A673 (cell line): ENCODE data around the gene SYTL4. TPM values are rescaled to one million over a fixed set of nuclear protein-coding genes. Genes with fewer than 3 reads are reported as not detected.

Experiments
- BruUV-seq: library from RNA; stranded (reverse); fragments of 400-500 nt; replicated peaks from 2 replicates; lab custom pipeline; 2021; lab: Mats Ljungman, UMichigan
- CTCF ChIA-PET: fragments of 300-600 bp; sonication (Branson Sonifier 250); formaldehyde crosslinking; loops from one replicate; lab custom pipeline; 2022; ENCODE audit warnings: antibody characterized with exemption; lab: Charles Lee
- POLR2A ChIA-PET: fragments of 300-600 bp; sonication (Branson Sonifier 250); formaldehyde crosslinking; loops from one replicate; lab custom pipeline; 2022; ENCODE audit warnings: antibody characterized with exemption; ENCODE audit not compliant: low non-redundant PET; lab: Charles Lee
- DNase-seq: peaks from one replicate; pipeline ENCODE4 v3.0.0-alpha.2; 2015; ENCODE audit warnings: low spot score
- H3K27ac ChIP-seq: fragments of 200-600 bp; sonication (generic); 2 replicates; pipeline ENCODE4 v1.5.1; 2016; ENCODE audit warnings: mixed run types, low read depth, mild to moderate bottlenecking, mixed read lengths, antibody characterized with exemption, low read length; ENCODE audit not compliant: poor library complexity, severe bottlenecking
- H3K27me3 ChIP-seq: fragments of 200-600 bp; sonication (generic); replicated peaks from 2 replicates; pipeline ENCODE4 v1.6.1; 2017; ENCODE audit warnings: mixed run types, low read depth, mild to moderate bottlenecking, mixed read lengths, antibody characterized with exemption, low read length; ENCODE audit not compliant: insufficient read depth, poor library complexity
- H3K36me3 ChIP-seq: fragments of 200-600 bp; sonication (generic); 2 replicates; pipeline ENCODE4 v1.6.1; 2016; ENCODE audit warnings: mixed run types, mild to moderate bottlenecking, mixed read lengths, antibody characterized with exemption, low read length; ENCODE audit not compliant: insufficient read depth, poor library complexity, severe bottlenecking
- H3K4me1 ChIP-seq: fragments of 200-600 bp; sonication (generic); 2 replicates; pipeline ENCODE4 v1.6.1; 2017; ENCODE audit warnings: mixed run types, mild to moderate bottlenecking, mixed read lengths, antibody characterized with exemption, low read length; ENCODE audit not compliant: insufficient read depth, poor library complexity, severe bottlenecking
- H3K4me3 ChIP-seq: fragments of 200-600 bp; sonication (generic); 2 replicates; pipeline ENCODE4 v1.5.1; 2016; ENCODE audit warnings: low read depth, mixed run types, mild to moderate bottlenecking, mixed read lengths, low read length; ENCODE audit not compliant: poor library complexity, severe bottlenecking
- H3K9me3 ChIP-seq: fragments of 200-600 bp; sonication (generic); 2 replicates; pipeline ENCODE4 v1.6.1; 2016; ENCODE audit warnings: mixed run types, low read depth, mild to moderate bottlenecking, mixed read lengths, antibody characterized with exemption, low read length; ENCODE audit not compliant: poor library complexity, severe bottlenecking
- CTCF ChIP-seq: fragments of 300-800, 200-600 bp; sonication (generic); conservative IDR thresholded peaks from 2 replicates; pipeline ENCODE4 v1.5.1; 2017; ENCODE audit warnings: low read depth, mild to moderate bottlenecking, antibody characterized with exemption, low read length, moderate library complexity, mixed read lengths
- EZH2 ChIP-seq: fragments of 200-600 bp; sonication (generic); IDR thresholded peaks from 2 replicates; pipeline ENCODE4 v1.6.1; 2017; ENCODE audit warnings: borderline replicate concordance, low read depth, mild to moderate bottlenecking, mixed read lengths, antibody characterized with exemption, low read length; ENCODE audit not compliant: poor library complexity, severe bottlenecking
- intact Hi-C: fragments of 100-400 bp; cut with micrococcal nuclease; formaldehyde crosslinking; loops from one replicate; pipeline ENCODE4 v1.10.0; 2022; ENCODE audit not compliant: unreplicated experiment
- total RNA-seq: library from RNA; stranded (reverse); gene quantifications from 2 replicates; pipeline ENCODE4 v1.2.3, GENCODE V29; 2021

Gene SYTL4
- total RNA-seq, 1 experiment from 2014 or later = 2.3 TPM

GRCh38 chrX:100658941-100659381, 73.0 kb downstream of the SYTL4 start:
- intact Hi-C loops = loop anchor here (10.0 kb wide), 1 partner anchor 56 kb away; no protein-coding TSS in a partner anchor
- CTCF ChIA-PET = no interaction called here
- Histone ChIP-seq H3K27me3 (no peaks in the 10 kb centered on the region), H3K9me3 (no peaks in the 10 kb centered on the region), H3K4me3 (no peak overlapping the region), H3K27ac (no peak overlapping the region), H3K4me1 (no peaks in the 10 kb centered on the region), H3K36me3 (no peaks in the 10 kb centered on the region)
- TF ChIP-seq CTCF (no peak), EZH2 (no peak)
- no TSS peak for BruUV-seq
- DNase-seq = no peak
- POLR2A ChIA-PET = no interaction called here

GRCh38 chrX:100654261-100654660, 77.7 kb downstream of the SYTL4 start:
- TF ChIP-seq CTCF (peak; percentile 54), EZH2 (no peak)
- Histone ChIP-seq H3K4me1 (no peaks in the 10 kb centered on the region), H3K9me3 (no peaks in the 10 kb centered on the region), H3K4me3 (no peak overlapping the region), H3K27me3 (no peaks in the 10 kb centered on the region), H3K27ac (no peak overlapping the region), H3K36me3 (no peaks in the 10 kb centered on the region)
- POLR2A ChIA-PET = no interaction called here
- no TSS peak for BruUV-seq
- CTCF ChIA-PET = no interaction called here
- intact Hi-C loops = loop anchor here (10.0 kb wide), 1 partner anchor 61 kb away; no protein-coding TSS in a partner anchor
- DNase-seq = peak; percentile 44

- POLR2A ChIA-PET = interaction anchor here (0.5 kb wide), 1 partner anchor 65 kb away, joined by 5 read pairs; no protein-coding TSS in a partner anchor
These were observed 79.7 kb downstream of the SYTL4 start for GRCh38 chrX:100652266-100652665.

More at GRCh38 chrX:100652266-100652665, 79.7 kb downstream of the SYTL4 start:
- no peak overlapping the region for H3K4me3 ChIP-seq
- BruUV-seq = no TSS peak
- intact Hi-C loops = loop anchor here (10.0 kb wide), 1 partner anchor 63 kb away; no protein-coding TSS in a partner anchor
- H3K9me3 ChIP-seq = no peaks in the 10 kb centered on the region
- no peak overlapping the region for H3K27ac ChIP-seq
- no peak for TF ChIP-seq CTCF
- TF ChIP-seq EZH2 = no peak
- no peaks in the 10 kb centered on the region for H3K27me3 ChIP-seq
- DNase-seq = no peak
- peaks cover 8% of the 10 kb centered on the region for H3K4me1 ChIP-seq
- CTCF ChIA-PET = interaction anchor here (0.6 kb wide), 1 partner anchor 19 kb away, joined by 7 read pairs; no protein-coding TSS in a partner anchor
- H3K36me3 ChIP-seq = no peaks in the 10 kb centered on the region
